Measurements from ENCODE around the gene ADAP1. TPM values are rescaled to one million over a fixed set of nuclear protein-coding genes. Genes with fewer than 3 reads are reported as not detected.

Gene ADAP1
- total RNA-seq, 2 experiments from 2014 or later, result 6.8 to 7.2 TPM

DNA sequence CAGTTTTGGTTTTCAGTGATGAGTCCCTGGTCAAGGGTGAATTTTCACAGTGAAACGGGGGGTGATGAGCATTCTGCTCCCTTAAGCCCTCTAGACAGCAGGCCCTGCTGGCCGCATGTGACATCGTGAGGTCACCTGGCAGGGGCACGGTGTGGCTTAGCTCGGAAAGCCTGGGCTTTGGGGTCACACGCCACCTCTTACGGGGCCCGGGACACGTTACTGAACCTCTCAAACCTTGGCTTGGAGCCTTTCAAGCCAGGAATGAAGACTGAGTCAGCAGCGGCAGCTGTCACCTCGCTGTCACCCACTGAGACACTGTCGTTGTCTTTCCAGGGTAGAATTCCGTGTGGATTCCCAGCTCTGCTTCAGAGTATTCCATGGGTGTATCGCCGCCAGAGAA, 74.0 kb downstream of the ADAP1 start:
- intact Hi-C loops (cut with DNase I, micrococcal nuclease), result no loop called here
- Histone ChIP-seq H3K9me3 (ENCODE audit: control insufficient read depth in 1 of 2, insufficient read depth in 1 of 2, low read length in 2 of 2) (no peaks in the 10 kb centered on the region), H3K27me3 (ENCODE audit: control insufficient read depth in 1 of 2, insufficient read depth in 2 of 2, low read length in 2 of 2) (no peaks in the 10 kb centered on the region), H3K4me3 (ENCODE audit: low read length) (no peak overlapping the region), H3K4me1 (ENCODE audit: insufficient read depth, low read length) (peaks cover 72% of the 10 kb centered on the region), H3K27ac (ENCODE audit: low read depth in 1 of 2, low read length in 2 of 2) (no peak overlapping the region), H3K36me3 (ENCODE audit: insufficient read depth, low read length) (peaks cover 13% of the 10 kb centered on the region)
- TF ChIP-seq, protein P1, sequence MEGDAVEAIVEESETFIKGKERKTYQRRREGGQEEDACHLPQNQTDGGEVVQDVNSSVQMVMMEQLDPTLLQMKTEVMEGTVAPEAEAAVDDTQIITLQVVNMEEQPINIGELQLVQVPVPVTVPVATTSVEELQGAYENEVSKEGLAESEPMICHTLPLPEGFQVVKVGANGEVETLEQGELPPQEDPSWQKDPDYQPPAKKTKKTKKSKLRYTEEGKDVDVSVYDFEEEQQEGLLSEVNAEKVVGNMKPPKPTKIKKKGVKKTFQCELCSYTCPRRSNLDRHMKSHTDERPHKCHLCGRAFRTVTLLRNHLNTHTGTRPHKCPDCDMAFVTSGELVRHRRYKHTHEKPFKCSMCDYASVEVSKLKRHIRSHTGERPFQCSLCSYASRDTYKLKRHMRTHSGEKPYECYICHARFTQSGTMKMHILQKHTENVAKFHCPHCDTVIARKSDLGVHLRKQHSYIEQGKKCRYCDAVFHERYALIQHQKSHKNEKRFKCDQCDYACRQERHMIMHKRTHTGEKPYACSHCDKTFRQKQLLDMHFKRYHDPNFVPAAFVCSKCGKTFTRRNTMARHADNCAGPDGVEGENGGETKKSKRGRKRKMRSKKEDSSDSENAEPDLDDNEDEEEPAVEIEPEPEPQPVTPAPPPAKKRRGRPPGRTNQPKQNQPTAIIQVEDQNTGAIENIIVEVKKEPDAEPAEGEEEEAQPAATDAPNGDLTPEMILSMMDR (IDR thresholded peaks at IDR 0.05), result no peak
- ATAC-seq (ENCODE audit: poor library complexity) (no peak), DNase-seq (no peak)
- peaks cover 20% of the 10 kb centered on the region for H3K36me3 Mint-ChIP-seq (ENCODE audit: low read depth)
- H3K9me3 Mint-ChIP-seq, result no peaks in the 10 kb centered on the region
- peaks cover 35% of the 10 kb centered on the region for H3K4me1 Mint-ChIP-seq (ENCODE audit: low read depth)
- peak overlapping the region; percentile 56 for H3K4me3 Mint-ChIP-seq
- no peak overlapping the region for H3K27ac Mint-ChIP-seq
- no peaks in the 10 kb centered on the region for H3K27me3 Mint-ChIP-seq
- ChIA-PET POLR2A (no interaction called here), CTCF (interaction anchor here (1.3 kb wide), 1 partner anchor 113 kb away, joined by 4 read pairs; no protein-coding TSS in a partner anchor)

DNA sequence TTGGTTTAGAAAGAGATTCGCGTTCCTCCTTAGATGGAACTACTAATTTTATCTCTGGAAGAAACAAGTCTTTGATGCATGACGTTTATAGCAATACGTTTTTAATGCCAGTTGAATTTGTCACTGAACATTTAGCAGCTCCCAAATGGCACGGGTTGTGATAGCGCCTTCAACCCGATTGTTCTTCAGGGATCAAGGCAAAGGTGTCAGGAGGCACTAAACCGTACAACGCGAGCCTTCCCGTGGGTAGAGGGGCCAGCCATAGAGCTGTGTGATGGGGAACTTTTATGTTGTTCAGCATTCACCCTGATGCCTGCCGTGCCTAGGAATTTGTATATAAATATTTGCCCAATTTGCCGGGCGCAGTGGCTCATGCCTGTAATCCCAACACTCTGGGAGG, 74.8 kb downstream of the ADAP1 start:
- TF ChIP-seq, protein P1 (IDR thresholded peaks at IDR 0.05), result no peak
- Histone ChIP-seq H3K9me3 (ENCODE audit: control insufficient read depth in 1 of 2, insufficient read depth in 1 of 2, low read length in 2 of 2) (no peaks in the 10 kb centered on the region), H3K4me1 (ENCODE audit: insufficient read depth, low read length) (peaks cover 69% of the 10 kb centered on the region), H3K27ac (ENCODE audit: low read depth in 1 of 2, low read length in 2 of 2) (no peak overlapping the region), H3K27me3 (ENCODE audit: control insufficient read depth in 1 of 2, insufficient read depth in 2 of 2, low read length in 2 of 2) (no peaks in the 10 kb centered on the region), H3K36me3 (ENCODE audit: insufficient read depth, low read length) (peaks cover 13% of the 10 kb centered on the region), H3K4me3 (ENCODE audit: low read length) (no peak overlapping the region)
- peaks cover 20% of the 10 kb centered on the region for H3K36me3 Mint-ChIP-seq (ENCODE audit: low read depth)
- peak overlapping the region; percentile 71 for H3K27ac Mint-ChIP-seq
- DNase-seq (no peak), ATAC-seq (ENCODE audit: poor library complexity) (no peak)
- intact Hi-C loops (cut with DNase I, micrococcal nuclease), result loop anchor here (5.0 to 10.0 kb wide), 7 partner anchors 65 to 1965 kb away; partner anchors contain the start of genes DNAAF5 (in 1 of the 2), GNA12 (in 1 of the 2) and PRKAR1B (in 1 of the 2)
- no peaks in the 10 kb centered on the region for H3K9me3 Mint-ChIP-seq
- POLR2A ChIA-PET, result no interaction called here
- H3K27me3 Mint-ChIP-seq, result no peaks in the 10 kb centered on the region
- peaks cover 35% of the 10 kb centered on the region for H3K4me1 Mint-ChIP-seq (ENCODE audit: low read depth)
- CTCF ChIA-PET, result interaction anchor here (1.3 kb wide), 1 partner anchor 114 kb away, joined by 4 read pairs; no protein-coding TSS in a partner anchor
- peak overlapping the region; percentile 83 for H3K4me3 Mint-ChIP-seq

DNA sequence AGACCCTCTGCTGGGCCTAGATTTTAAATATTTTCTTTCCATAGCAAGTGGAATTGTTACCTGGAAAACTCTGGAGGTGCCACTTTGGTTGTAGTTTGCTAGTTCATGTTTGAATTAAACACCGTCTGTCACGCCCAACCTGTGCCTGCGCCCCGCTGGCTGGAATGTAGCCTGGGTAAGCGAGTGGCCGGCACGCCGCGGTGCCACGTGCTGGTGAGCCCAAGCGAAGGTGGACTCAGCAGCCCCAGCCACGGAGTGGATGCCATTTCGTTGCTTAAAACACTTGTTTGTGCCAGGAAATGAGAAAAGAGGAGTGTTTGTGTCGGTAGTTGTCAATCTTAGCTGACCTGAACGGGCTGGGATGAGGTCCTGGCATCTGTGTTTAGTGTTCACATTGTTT, 75.4 kb downstream of the ADAP1 start:
- intact Hi-C loops (cut with DNase I, micrococcal nuclease), result loop anchor here (5.0 to 10.0 kb wide), 7 partner anchors 64 to 1966 kb away; partner anchors contain the start of genes DNAAF5 (in 1 of the 2), GNA12 (in 1 of the 2) and PRKAR1B (in 1 of the 2)
- peak overlapping the region; percentile 83 for H3K4me3 Mint-ChIP-seq
- peaks cover 35% of the 10 kb centered on the region for H3K4me1 Mint-ChIP-seq (ENCODE audit: low read depth)
- H3K27me3 Mint-ChIP-seq, result no peaks in the 10 kb centered on the region
- DNase-seq (peak in 1 of 14 experiments; percentile 25), ATAC-seq (ENCODE audit: poor library complexity) (no peak)
- TF ChIP-seq, protein P1 (IDR thresholded peaks at IDR 0.05), result no peak
- H3K9me3 Mint-ChIP-seq, result no peaks in the 10 kb centered on the region
- no peaks in the 10 kb centered on the region for H3K9me3 ChIP-seq (ENCODE audit: control insufficient read depth in 1 of 2, insufficient read depth in 1 of 2, low read length in 2 of 2)
- H3K27me3 ChIP-seq (ENCODE audit: control insufficient read depth in 1 of 2, insufficient read depth in 2 of 2, low read length in 2 of 2), result no peaks in the 10 kb centered on the region
- peaks cover 20% of the 10 kb centered on the region for H3K36me3 Mint-ChIP-seq (ENCODE audit: low read depth)
- CTCF ChIA-PET, result interaction anchor here (1.3 kb wide), 1 partner anchor 114 kb away, joined by 4 read pairs; no protein-coding TSS in a partner anchor
- peak overlapping the region; percentile 71 for H3K27ac Mint-ChIP-seq
- no peak overlapping the region for H3K4me3 ChIP-seq (ENCODE audit: low read length)
- no peak overlapping the region for H3K27ac ChIP-seq (ENCODE audit: low read depth in 1 of 2, low read length in 2 of 2)
- POLR2A ChIA-PET, result no interaction called here
- H3K36me3 ChIP-seq (ENCODE audit: insufficient read depth, low read length), result peaks cover 13% of the 10 kb centered on the region
- H3K4me1 ChIP-seq (ENCODE audit: insufficient read depth, low read length), result peaks cover 64% of the 10 kb centered on the region
